Keratinocyte (primary cell): ENCODE measurements around the gene ST3GAL5. TPM values are rescaled to one million over a fixed set of nuclear protein-coding genes. Genes with fewer than 3 reads are reported as not detected.

Source experiments
- DNase-seq: peaks from one replicate; pipeline ENCODE4 v3.0.0-alpha.2; 2011; ENCODE audit warnings: low read depth, missing footprints, low spot score
- FAIRE-seq: peaks from 2 replicates; lab custom pipeline; 2011; peaks lifted over from hg19 to GRCh38; lab: Jason Lieb, UNC
- H2AFZ ChIP-seq: 2 replicates; pipeline ENCODE4 v1.6.0; 2012; ENCODE audit warnings: low read length, control low read depth, inconsistent platforms; ENCODE audit not compliant: control insufficient read depth
- H3K27ac ChIP-seq: 2 replicates; pipeline ENCODE4 v1.5.1; 2011; ENCODE audit warnings: low read length; ENCODE audit not compliant: control insufficient read depth, insufficient read depth
- H3K27me3 ChIP-seq: 3 replicates; pipeline ENCODE4 v1.6.0; 2011; ENCODE audit warnings: low read length; ENCODE audit not compliant: control insufficient read depth, insufficient read depth; ENCODE audit errors: extremely low read depth
- H3K36me3 ChIP-seq, 2 experiments: 2 replicates in 1 of 2; 3 replicates in 1 of 2; pipeline ENCODE4 v1.5.1; 2011; ENCODE audit warnings: low read length in 2 of 2, mild to moderate bottlenecking in 1 of 2; ENCODE audit not compliant: control insufficient read depth in 2 of 2, insufficient read depth in 2 of 2; ENCODE audit errors: extremely low read depth in 1 of 2
- H3K4me1 ChIP-seq: 3 replicates; pipeline ENCODE4 v1.5.1; 2011; ENCODE audit warnings: low read length; ENCODE audit not compliant: control insufficient read depth, insufficient read depth; ENCODE audit errors: extremely low read depth
- H3K4me2 ChIP-seq: 3 replicates; pipeline ENCODE4 v1.6.0; 2011; ENCODE audit warnings: low read depth, low read length; ENCODE audit not compliant: control insufficient read depth, insufficient read depth; ENCODE audit errors: extremely low read depth
- H3K4me3 ChIP-seq, 3 experiments: fragments of 200-600 bp in 1 of 3; sonication (generic) in 1 of 3; 2 replicates in 2 of 3; 3 replicates in 1 of 3; pipeline ENCODE4 v1.5.1; 2011 to 2016; ENCODE audit warnings: low read length in 3 of 3, mild to moderate bottlenecking in 3 of 3, control low read depth in 2 of 3, inconsistent platforms in 1 of 3, low read depth in 1 of 3, mixed read lengths in 1 of 3, mixed run types in 1 of 3, moderate library complexity in 1 of 3; ENCODE audit not compliant: control insufficient read depth in 2 of 3, insufficient read depth in 2 of 3; ENCODE audit errors: extremely low read depth in 1 of 3
- H3K79me2 ChIP-seq: 2 replicates; pipeline ENCODE4 v1.6.0; 2012; ENCODE audit warnings: low read length; ENCODE audit not compliant: control insufficient read depth, insufficient read depth
- H3K9ac ChIP-seq: 3 replicates; pipeline ENCODE4 v1.6.0; 2011; ENCODE audit warnings: low read length; ENCODE audit not compliant: control insufficient read depth, insufficient read depth; ENCODE audit errors: extremely low read depth
- H3K9me1 ChIP-seq: 3 replicates; pipeline ENCODE4 v1.6.0; 2011; ENCODE audit warnings: low read length; ENCODE audit not compliant: control insufficient read depth, insufficient read depth; ENCODE audit errors: extremely low read depth
- H3K9me3 ChIP-seq: 2 replicates; pipeline ENCODE4 v1.5.1; 2012; ENCODE audit warnings: low read depth, low read length; ENCODE audit not compliant: control insufficient read depth
- H4K20me1 ChIP-seq: 3 replicates; pipeline ENCODE4 v1.6.0; 2011; ENCODE audit warnings: low read length; ENCODE audit not compliant: control insufficient read depth, insufficient read depth; ENCODE audit errors: extremely low read depth
- CTCF ChIP-seq, 3 experiments: IDR thresholded peaks in 1 of 3; conservative IDR thresholded peaks in 1 of 3; optimal IDR thresholded peaks in 1 of 3; 2 replicates in 2 of 3; 3 replicates in 1 of 3; pipeline versions ENCODE3 to v1.5.1; 2011; ENCODE audit warnings: low read length in 3 of 3, mild to moderate bottlenecking in 3 of 3, moderate library complexity in 2 of 3, control low read depth in 1 of 3, inconsistent platforms in 1 of 3; ENCODE audit not compliant: insufficient read depth in 2 of 3; ENCODE audit errors: extremely low read depth in 1 of 3
- EZH2 ChIP-seq: IDR thresholded peaks from one replicate; pipeline ENCODE4 v1.6.1; 2012; ENCODE audit warnings: inconsistent platforms, mild to moderate bottlenecking, low read length, moderate library complexity
- dilution Hi-C: fragments of 300-500 bp; cut with MboI; formaldehyde crosslinking; loops from one replicate; pipeline ENCODE4 v1.7.0; 2020; ENCODE audit warnings: low sequenced_read_pairs; ENCODE audit not compliant: extremely low pct_ligation_motif_present
- polyA plus RNA-seq, 5 experiments: library from polyadenylated mRNA; depleted of rRNA in 3 of 5; stranded (reverse) in 3 of 5; stranded (forward) in 1 of 5; unstranded in 1 of 5; fragments of >200 nt; gene quantifications; 1 replicate in 1 of 5; 2 replicates in 3 of 5; 3 replicates in 1 of 5; pipeline versions ENCODE4 v1.2.1 to v1.2.3, GENCODE V29; 2011 to 2012; ENCODE audit warnings: missing spikeins in 2 of 5, low read depth in 1 of 5, low replicate concordance in 1 of 5
- small RNA-seq, 3 experiments: library from RNA; depleted of rRNA; stranded (forward); fragments of <200 nt; gene quantifications; one replicate each; pipeline ENCODE3, GENCODE V24; 2012; ENCODE audit warnings: low read depth in 3 of 3, low replicate concordance in 1 of 3; ENCODE audit not compliant: insufficient read length in 3 of 3

The ST3GAL5 gene
- polyA plus RNA-seq, 1 donor (not counting 4 experiments of a cell fraction or from before 2014, with no cell fraction given): 43.5 TPM

GRCh38 chr2:85787981-85788340 lies 100.8 kb downstream of the ST3GAL5 start:
- peaks cover 37% of the 10 kb centered on the region for H3K27me3 ChIP-seq

GRCh38 chr2:85787282-85787980 lies 101.4 kb downstream of the ST3GAL5 start:
- H3K9me1 ChIP-seq: no peaks in the 10 kb centered on the region
- no peak for DNase-seq
- no peaks in the 10 kb centered on the region for H3K36me3 ChIP-seq
- H3K9me3 ChIP-seq: no peaks in the 10 kb centered on the region
- dilution Hi-C loops: no loop called here
- no peaks in the 10 kb centered on the region for H4K20me1 ChIP-seq
- H3K27ac ChIP-seq: no peak overlapping the region
- no peaks in the 10 kb centered on the region for H3K79me2 ChIP-seq
- no peak overlapping the region for H3K9ac ChIP-seq
- no peak for FAIRE-seq
- H3K27me3 ChIP-seq: peaks cover 37% of the 10 kb centered on the region
- no peak for TF ChIP-seq CTCF (optimal IDR thresholded peaks at IDR 0.05 in 1 of 3, IDR thresholded peaks at IDR 0.05 in 1 of 3, conservative IDR thresholded peaks at IDR 0.05 in 1 of 3; ENCODE audit: extremely low read depth in 1 of 3, insufficient read depth in 2 of 3, low read length in 3 of 3)
- TF ChIP-seq EZH2: no peak
- H3K4me3 ChIP-seq: no peak overlapping the region
- H3K4me2 ChIP-seq: no peak overlapping the region
- H3K4me1 ChIP-seq: peaks cover 2% of the 10 kb centered on the region
- H2AFZ ChIP-seq: no peak overlapping the region

More at GRCh38 chr2:85787981-85788340, 100.8 kb downstream of the ST3GAL5 start:
- TF ChIP-seq EZH2: no peak
- no peak for TF ChIP-seq CTCF (optimal IDR thresholded peaks at IDR 0.05 in 1 of 3, IDR thresholded peaks at IDR 0.05 in 1 of 3, conservative IDR thresholded peaks at IDR 0.05 in 1 of 3; ENCODE audit: extremely low read depth in 1 of 3, insufficient read depth in 2 of 3, low read length in 3 of 3)
- H3K36me3 ChIP-seq: no peaks in the 10 kb centered on the region
- dilution Hi-C loops: no loop called here
- no peak overlapping the region for H3K9ac ChIP-seq
- no peaks in the 10 kb centered on the region for H3K9me3 ChIP-seq
- no peaks in the 10 kb centered on the region for H3K9me1 ChIP-seq
- no peaks in the 10 kb centered on the region for H4K20me1 ChIP-seq
- H3K4me2 ChIP-seq: no peak overlapping the region
- no peak overlapping the region for H3K27ac ChIP-seq
- H2AFZ ChIP-seq: no peak overlapping the region
- peaks cover 7% of the 10 kb centered on the region for H3K4me1 ChIP-seq
- FAIRE-seq (no peak), DNase-seq (no peak)
- no peaks in the 10 kb centered on the region for H3K79me2 ChIP-seq
- no peak overlapping the region for H3K4me3 ChIP-seq

Small RNA genes within 50 kb of the gene (small RNA-seq; reads per million reads assigned to genes)
- gene RN7SKP83: 0 reads per million in 3 experiments

Other genes starting within 250 kb of the ST3GAL5 start
- gene SFTPB, start 220.8 kb downstream of the ST3GAL5 start, polyA plus RNA-seq: not detected in 3 replicates
- not detected in 3 replicates for gene GNLY, start 194.6 kb downstream of the ST3GAL5 start, polyA plus RNA-seq
- gene ATOH8, start 135.0 kb downstream of the ST3GAL5 start, polyA plus RNA-seq: not detected in 3 replicates
- gene POLR1A, start 216.9 kb upstream of the ST3GAL5 start, polyA plus RNA-seq: 10.1 to 22.8 TPM (median 16.1 TPM) in 3 replicates
- gene PTCD3, start 217.2 kb upstream of the ST3GAL5 start, polyA plus RNA-seq: 42.3 to 93.1 TPM (median 59.3 TPM) in 3 replicates